Uterus (tissue), 4 donors: ENCODE results near the gene RASA3. TPM values are rescaled to one million over a fixed set of nuclear protein-coding genes. Genes with fewer than 3 reads are reported as not detected.
A peak's percentile ranks its signal among the peaks of the same experiment; 100 is the strongest.

Source experiments
- DNase-seq, 2 donors: peaks; one replicate each; pipeline ENCODE4 v3.0.0-alpha.2; 2019 to 2020
- H3K27ac ChIP-seq, 2 donors: fragments of 200-600 bp; sonication (generic); 1 replicate in 1 of 2; 2 replicates in 1 of 2; pipeline ENCODE4 v1.5.1; 2016 to 2018
- H3K27me3 ChIP-seq, 2 donors: fragments of 200-600 bp; sonication (generic); one replicate each; pipeline ENCODE4 v1.5.1; 2018 to 2019; ENCODE audit warnings: control low read depth in 1 of 2
- H3K36me3 ChIP-seq, 2 donors: fragments of 200-600 bp; sonication (generic); one replicate each; pipeline ENCODE4 v1.5.1; 2019; ENCODE audit warnings: control low read depth in 1 of 2
- H3K4me1 ChIP-seq, 2 donors: fragments of 200-600 bp; sonication (generic); one replicate each; pipeline ENCODE4 v1.5.1; 2018 to 2019; ENCODE audit warnings: control low read depth in 1 of 2
- H3K4me3 ChIP-seq, 2 donors: fragments of 200-600 bp; sonication (generic); 1 replicate in 1 of 2; 2 replicates in 1 of 2; pipeline ENCODE4 v1.5.1; 2018 to 2019; ENCODE audit warnings: mild to moderate bottlenecking in 1 of 2
- H3K9me3 ChIP-seq, 2 donors: fragments of 200-600 bp; sonication (generic); one replicate each; pipeline ENCODE4 v1.5.1; 2019; ENCODE audit warnings: control low read depth in 1 of 2
- POLR2A ChIP-seq, 2 donors: fragments of 450-650 bp; IDR thresholded peaks; one replicate each; pipeline ENCODE4 v1.6.1; 2016; ENCODE audit warnings: antibody characterized with exemption in 2 of 2, mild to moderate bottlenecking in 1 of 2, moderate library complexity in 1 of 2
- intact Hi-C: fragments of 100-400 bp; cut with DNase I; formaldehyde crosslinking; loops from one replicate; pipeline ENCODE4 v1.15.1; 2023; ENCODE audit warnings: low total_unique reads
- total RNA-seq, 4 donors: library from RNA; depleted of rRNA in 3 of 4; stranded (reverse); fragments of >200 nt in 3 of 4; gene quantifications; one replicate each; pipeline versions ENCODE4 v1.1.0 to v1.2.4, GENCODE V29; 2014 to 2023
- TF ChIP-seq, protein P1 (sequence below), 4 experiments: fragments of 200-600 bp in 2 of 4; fragments of 450-650 bp in 2 of 4; sonication (generic) in 2 of 4; IDR thresholded peaks; one replicate each; pipeline ENCODE4 v1.5.1; 2016 to 2019; ENCODE audit warnings: antibody characterized with exemption in 4 of 4, mild to moderate bottlenecking in 2 of 4, moderate library complexity in 1 of 4
- donor health status: DM: yes; HTN: yes; CAD: no.

The RASA3 gene
- total RNA-seq, 4 donors from 2014 or later, result 8.5 to 31.6 (median 17.2) TPM

DNA sequence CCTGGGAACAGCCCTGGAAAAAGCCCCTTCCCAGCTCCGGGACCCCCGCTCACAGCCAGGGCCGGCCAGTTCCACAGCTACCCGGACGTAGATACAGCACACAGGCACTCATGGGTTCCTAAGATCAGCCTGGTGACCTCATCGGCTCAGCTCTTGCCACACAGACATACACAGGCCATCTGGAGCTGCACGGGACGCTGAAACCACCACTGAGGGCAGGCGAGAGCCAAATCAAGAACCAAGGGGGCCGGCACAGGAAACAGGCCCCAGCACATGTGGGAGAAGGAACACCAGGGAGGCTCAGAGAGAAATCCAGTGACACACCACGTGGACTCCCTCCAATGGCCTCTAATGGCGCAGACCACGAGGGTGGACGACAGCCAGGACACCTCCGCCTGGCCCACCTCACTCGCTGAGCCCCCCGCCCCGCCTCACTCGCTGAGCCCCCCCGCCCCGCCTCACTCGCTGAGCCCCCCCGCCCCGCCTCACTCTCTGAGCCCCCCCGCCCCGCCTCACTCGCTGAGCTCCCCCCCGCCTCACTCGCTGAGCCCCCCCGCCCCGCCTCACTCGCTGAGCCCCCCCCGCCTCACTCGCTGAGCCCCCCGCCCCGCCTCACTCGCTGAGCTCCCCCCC lies 88.9 kb downstream of the RASA3 start:
- Histone ChIP-seq H3K4me1 (peaks cover 0 to 17% of the 10 kb centered on the region in 2 donors), H3K27ac (peak overlapping the region; percentile 47 to 59), H3K36me3 (no peaks in the 10 kb centered on the region), H3K4me3 (no peak overlapping the region), H3K27me3 (no peaks in the 10 kb centered on the region), H3K9me3 (no peaks in the 10 kb centered on the region)
- intact Hi-C loops, result no loop called here
- TF ChIP-seq, protein P1, sequence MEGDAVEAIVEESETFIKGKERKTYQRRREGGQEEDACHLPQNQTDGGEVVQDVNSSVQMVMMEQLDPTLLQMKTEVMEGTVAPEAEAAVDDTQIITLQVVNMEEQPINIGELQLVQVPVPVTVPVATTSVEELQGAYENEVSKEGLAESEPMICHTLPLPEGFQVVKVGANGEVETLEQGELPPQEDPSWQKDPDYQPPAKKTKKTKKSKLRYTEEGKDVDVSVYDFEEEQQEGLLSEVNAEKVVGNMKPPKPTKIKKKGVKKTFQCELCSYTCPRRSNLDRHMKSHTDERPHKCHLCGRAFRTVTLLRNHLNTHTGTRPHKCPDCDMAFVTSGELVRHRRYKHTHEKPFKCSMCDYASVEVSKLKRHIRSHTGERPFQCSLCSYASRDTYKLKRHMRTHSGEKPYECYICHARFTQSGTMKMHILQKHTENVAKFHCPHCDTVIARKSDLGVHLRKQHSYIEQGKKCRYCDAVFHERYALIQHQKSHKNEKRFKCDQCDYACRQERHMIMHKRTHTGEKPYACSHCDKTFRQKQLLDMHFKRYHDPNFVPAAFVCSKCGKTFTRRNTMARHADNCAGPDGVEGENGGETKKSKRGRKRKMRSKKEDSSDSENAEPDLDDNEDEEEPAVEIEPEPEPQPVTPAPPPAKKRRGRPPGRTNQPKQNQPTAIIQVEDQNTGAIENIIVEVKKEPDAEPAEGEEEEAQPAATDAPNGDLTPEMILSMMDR (IDR thresholded peaks at IDR 0.05), result peak in 1 of 4 experiments; percentile 26
- no peak for TF ChIP-seq POLR2A (IDR thresholded peaks at IDR 0.05)
- peak; percentile 76 to 87 for DNase-seq

DNA sequence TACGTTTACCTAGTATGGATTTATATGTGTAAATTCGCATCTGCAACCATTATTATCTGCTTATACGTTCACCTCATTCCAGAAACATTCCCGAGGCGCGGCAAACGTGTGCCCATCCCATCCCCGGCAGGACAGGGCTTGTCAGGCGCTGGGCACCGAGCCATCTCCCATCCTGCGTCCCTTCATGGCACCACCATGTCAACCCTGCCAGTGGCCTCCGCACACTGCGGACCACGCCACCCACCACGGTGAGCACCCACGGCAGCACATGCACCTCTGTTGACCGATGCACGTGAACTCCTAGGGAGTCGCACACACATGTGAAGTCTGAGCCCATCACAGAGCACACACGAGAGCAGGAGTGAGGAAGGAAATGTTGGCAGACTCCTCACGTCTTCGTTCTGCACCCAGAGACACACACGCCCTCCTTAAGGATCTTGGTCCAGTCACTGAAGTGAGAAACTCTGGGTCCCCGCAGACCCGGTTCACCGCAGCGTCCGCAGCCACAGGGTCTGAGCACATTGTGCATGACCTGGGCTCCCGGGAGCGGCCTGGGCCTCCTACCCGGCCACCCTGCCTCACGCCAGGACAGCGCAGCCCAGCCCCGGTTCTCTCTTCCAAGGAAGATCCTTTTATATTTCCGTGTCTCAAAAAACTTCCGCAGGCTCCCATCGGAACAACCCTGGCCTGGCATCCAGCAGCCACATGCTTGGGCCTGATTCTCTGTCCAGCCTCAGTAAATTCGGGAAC lies 90.2 kb downstream of the RASA3 start:
- no peaks in the 10 kb centered on the region for H3K36me3 ChIP-seq

DNA sequence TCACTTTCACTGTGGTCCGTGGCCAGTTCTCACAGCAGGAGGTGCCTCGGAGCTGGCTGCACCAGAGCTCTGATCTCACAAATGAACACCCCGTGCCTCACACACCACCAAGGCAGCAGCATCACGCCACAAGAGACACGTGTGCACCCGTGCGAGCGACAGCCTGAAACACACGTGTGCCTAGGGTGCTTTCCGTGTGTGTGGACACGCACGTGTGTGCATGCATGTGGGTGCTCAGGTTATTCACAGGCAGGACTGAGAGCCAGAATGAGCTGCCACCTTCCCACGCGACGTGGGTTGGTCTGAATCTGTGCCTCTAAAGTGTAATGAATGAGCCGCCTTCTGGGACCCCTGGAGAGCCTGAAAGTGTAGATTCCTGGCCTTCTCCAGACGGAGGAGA lies 90.9 kb downstream of the RASA3 start:
- no peak overlapping the region for H3K27ac ChIP-seq
- H3K9me3 ChIP-seq, result no peaks in the 10 kb centered on the region
- no peaks in the 10 kb centered on the region for H3K36me3 ChIP-seq
- TF ChIP-seq, protein P1 (IDR thresholded peaks at IDR 0.05), result no peak
- no peak for TF ChIP-seq POLR2A (IDR thresholded peaks at IDR 0.05)
- H3K27me3 ChIP-seq, result no peaks in the 10 kb centered on the region
- no peaks in the 10 kb centered on the region for H3K4me1 ChIP-seq
- no peak overlapping the region for H3K4me3 ChIP-seq
- DNase-seq, result no peak
- intact Hi-C loops, result no loop called here

More for the DNA sequence above, 90.2 kb downstream of the RASA3 start:
- intact Hi-C loops, result no loop called here
- no peaks in the 10 kb centered on the region for H3K9me3 ChIP-seq
- no peaks in the 10 kb centered on the region for H3K27me3 ChIP-seq
- H3K27ac ChIP-seq, result peak overlapping the region in 1 of 2 donors; percentile 47
- H3K4me3 ChIP-seq, result no peak overlapping the region
- TF ChIP-seq, protein P1 (IDR thresholded peaks at IDR 0.05), result no peak
- no peak for TF ChIP-seq POLR2A (IDR thresholded peaks at IDR 0.05)
- DNase-seq, result no peak
- H3K4me1 ChIP-seq, result peaks cover 0 to 7% of the 10 kb centered on the region in 2 donors

DNA sequence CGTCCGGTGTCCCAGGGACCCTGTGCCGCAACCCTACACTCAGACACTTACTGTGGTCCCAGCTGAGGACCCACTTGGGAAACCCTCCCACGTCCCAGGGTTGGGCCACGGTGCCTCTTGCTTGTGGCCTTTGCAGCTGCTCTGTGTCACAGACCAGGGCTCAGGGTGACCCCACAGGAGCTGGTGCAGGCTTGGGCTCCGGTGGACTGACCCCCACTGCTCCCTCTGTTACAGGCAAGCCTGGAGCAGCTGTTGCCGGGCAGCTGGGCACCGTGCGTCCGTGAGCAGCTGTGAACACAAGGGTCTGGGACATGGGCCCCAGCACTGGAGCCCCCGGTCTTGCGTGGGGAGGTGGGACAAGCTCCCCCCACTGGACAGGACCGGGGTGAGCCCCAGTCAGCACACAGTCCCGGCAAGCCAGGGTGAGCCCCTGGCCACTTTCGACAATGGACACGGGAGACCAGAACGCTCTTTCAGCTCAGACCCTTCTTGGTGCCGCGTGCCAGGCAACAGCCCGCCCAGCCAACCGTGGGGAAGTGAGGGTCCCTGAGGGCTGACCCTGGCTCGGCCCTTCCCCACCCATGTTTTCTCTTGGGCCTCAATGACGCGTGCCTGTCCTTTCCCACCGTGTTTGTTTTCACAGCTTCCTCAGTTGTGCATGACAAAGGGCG lies 92.8 kb downstream of the RASA3 start:
- Histone ChIP-seq H3K27me3 (no peaks in the 10 kb centered on the region), H3K4me3 (no peak overlapping the region), H3K9me3 (no peaks in the 10 kb centered on the region), H3K36me3 (no peaks in the 10 kb centered on the region), H3K4me1 (peaks cover 0 to 11% of the 10 kb centered on the region in 2 donors), H3K27ac (no peak overlapping the region)
- DNase-seq, result no peak
- no peak for TF ChIP-seq POLR2A (IDR thresholded peaks at IDR 0.05)
- TF ChIP-seq, protein P1 (IDR thresholded peaks at IDR 0.05), result no peak
- intact Hi-C loops, result no loop called here

DNA sequence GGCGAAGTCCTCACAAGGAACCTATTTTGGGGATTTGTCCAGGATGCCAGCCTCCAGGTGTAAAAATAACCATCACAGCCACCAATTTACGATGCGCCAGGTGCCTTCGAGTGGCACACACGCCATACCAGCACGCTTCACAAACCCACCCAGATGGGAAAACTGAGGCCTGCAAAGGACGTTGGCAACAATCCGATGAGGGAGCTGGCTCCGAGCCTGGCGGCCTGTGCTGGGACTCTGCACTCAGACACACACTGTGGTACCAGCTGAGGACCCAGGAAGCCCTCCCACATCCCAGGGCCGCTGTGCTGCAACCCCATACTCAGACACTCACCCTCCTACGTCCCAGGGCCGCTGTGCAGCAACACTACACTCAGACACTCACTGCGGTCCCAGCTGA lies 93.5 kb downstream of the RASA3 start:
- Histone ChIP-seq H3K36me3 (no peaks in the 10 kb centered on the region), H3K9me3 (no peaks in the 10 kb centered on the region), H3K4me3 (no peak overlapping the region), H3K27me3 (no peaks in the 10 kb centered on the region), H3K4me1 (peaks cover 0 to 11% of the 10 kb centered on the region in 2 donors), H3K27ac (no peak overlapping the region)
- TF ChIP-seq, protein P1 (IDR thresholded peaks at IDR 0.05), result no peak
- TF ChIP-seq POLR2A (IDR thresholded peaks at IDR 0.05), result no peak
- no peak for DNase-seq
- intact Hi-C loops, result no loop called here
